H9 (cell line): Measurements from ENCODE around the gene CMTM2. TPM values are rescaled to one million over a fixed set of nuclear protein-coding genes. Genes with fewer than 3 reads are reported as not detected.

Experiments used
- DNase-seq: peaks from one replicate; pipeline ENCODE4 v3.0.0-alpha.2; 2017
- H2AFZ ChIP-seq: one replicate; pipeline ENCODE4 v1.6.1; 2013; ENCODE audit warnings: mild to moderate bottlenecking, low read length, control low read depth, moderate library complexity
- H2AK5ac ChIP-seq: 2 replicates; pipeline ENCODE4 v1.6.1; 2013; ENCODE audit warnings: low read length, control low read depth, mixed read lengths; ENCODE audit not compliant: insufficient read length
- H2BK120ac ChIP-seq: one replicate; pipeline ENCODE4 v1.6.1; 2013; ENCODE audit warnings: low read depth, mild to moderate bottlenecking, low read length, control low read depth, inconsistent platforms; ENCODE audit not compliant: poor library complexity, severe bottlenecking
- H2BK12ac ChIP-seq: 2 replicates; pipeline ENCODE4 v1.6.1; 2013; ENCODE audit warnings: low read length, control low read depth, mixed read lengths, low read depth; ENCODE audit not compliant: insufficient read length
- H2BK15ac ChIP-seq: 2 replicates; pipeline ENCODE4 v1.6.1; 2013; ENCODE audit warnings: low read depth, low read length, control low read depth
- H2BK20ac ChIP-seq: one replicate; pipeline ENCODE4 v1.6.1; 2013; ENCODE audit warnings: low read depth, mild to moderate bottlenecking, low read length, control low read depth, inconsistent platforms; ENCODE audit not compliant: poor library complexity, severe bottlenecking
- H2BK5ac ChIP-seq: 2 replicates; pipeline ENCODE4 v1.6.1; 2013; ENCODE audit warnings: low read length, control low read depth, mixed read lengths; ENCODE audit not compliant: insufficient read length
- H3K14ac ChIP-seq: 2 replicates; pipeline ENCODE4 v1.6.1; 2013; ENCODE audit warnings: low read length, control low read depth; ENCODE audit not compliant: insufficient read depth
- H3K18ac ChIP-seq: 2 replicates; pipeline ENCODE4 v1.6.1; 2013; ENCODE audit warnings: low read depth, mild to moderate bottlenecking, mixed read lengths, low read length, control low read depth; ENCODE audit not compliant: insufficient read length
- H3K23ac ChIP-seq: 2 replicates; pipeline ENCODE4 v1.6.1; 2013; ENCODE audit warnings: low read length, control low read depth, mixed read lengths, low read depth; ENCODE audit not compliant: insufficient read length
- H3K23me2 ChIP-seq: 2 replicates; pipeline ENCODE4 v1.6.1; 2013; ENCODE audit warnings: low read depth, mild to moderate bottlenecking, mixed read lengths, low read length, control low read depth; ENCODE audit not compliant: insufficient read length, poor library complexity, severe bottlenecking
- H3K27ac ChIP-seq: 2 replicates; pipeline ENCODE4 v1.5.1; 2013; ENCODE audit warnings: low read length, control low read depth, mixed read lengths, low read depth; ENCODE audit not compliant: insufficient read length
- H3K27me3 ChIP-seq: 2 replicates; pipeline ENCODE4 v1.6.1; 2013; ENCODE audit warnings: low read length, control low read depth, inconsistent platforms; ENCODE audit not compliant: insufficient read depth
- H3K4ac ChIP-seq: 2 replicates; pipeline ENCODE4 v1.6.1; 2013; ENCODE audit warnings: low read depth, mild to moderate bottlenecking, control low read depth, inconsistent platforms, low read length, moderate library complexity
- H3K4me1 ChIP-seq: 2 replicates; pipeline ENCODE4 v1.6.1; 2013; ENCODE audit warnings: low read length, control low read depth, inconsistent platforms; ENCODE audit not compliant: insufficient read depth
- H3K4me2 ChIP-seq: 2 replicates; pipeline ENCODE4 v1.6.1; 2013; ENCODE audit warnings: low read length, control low read depth, mixed read lengths; ENCODE audit not compliant: insufficient read length, insufficient read depth
- H3K56ac ChIP-seq: 2 replicates; pipeline ENCODE4 v1.6.1; 2013; ENCODE audit warnings: low read depth, mild to moderate bottlenecking, mixed read lengths, low read length, control low read depth; ENCODE audit not compliant: insufficient read length
- H3K79me1 ChIP-seq: 2 replicates; pipeline ENCODE4 v1.6.1; 2013; ENCODE audit warnings: low read depth, mild to moderate bottlenecking, moderate library complexity, low read length, control low read depth, inconsistent platforms; ENCODE audit not compliant: insufficient read depth, poor library complexity, severe bottlenecking
- H3K79me2 ChIP-seq: 2 replicates; pipeline ENCODE4 v1.6.1; 2013; ENCODE audit warnings: low read length, control low read depth, inconsistent platforms; ENCODE audit not compliant: insufficient read depth
- H3K9ac ChIP-seq: 2 replicates; pipeline ENCODE4 v1.6.1; 2013; ENCODE audit warnings: low read length, control low read depth, mixed read lengths; ENCODE audit not compliant: insufficient read length; ENCODE audit errors: extremely low read depth
- H3K9me3 ChIP-seq: one replicate; pipeline ENCODE4 v1.6.1; 2013; ENCODE audit warnings: low read depth, low read length, inconsistent platforms; ENCODE audit not compliant: control insufficient read depth
- H3T11ph ChIP-seq: one replicate; pipeline ENCODE4 v1.6.1; 2013; ENCODE audit warnings: mild to moderate bottlenecking, low read length, control low read depth, inconsistent platforms
- H4K20me1 ChIP-seq: one replicate; pipeline ENCODE4 v1.6.1; 2013; ENCODE audit not compliant: control insufficient read depth, insufficient read length, insufficient read depth
- H4K5ac ChIP-seq: 2 replicates; pipeline ENCODE4 v1.6.1; 2013; ENCODE audit warnings: low read depth, mild to moderate bottlenecking, mixed read lengths, low read length, control low read depth; ENCODE audit not compliant: insufficient read length
- H4K8ac ChIP-seq: replicated peaks from 2 replicates; pipeline ENCODE4 v1.6.1; 2013; ENCODE audit warnings: low read length, control low read depth, mixed read lengths, low read depth; ENCODE audit not compliant: insufficient read length
- H4K91ac ChIP-seq: 2 replicates; pipeline ENCODE4 v1.6.1; 2013; ENCODE audit warnings: low read depth, mild to moderate bottlenecking, moderate library complexity, mixed read lengths, low read length, control low read depth; ENCODE audit not compliant: insufficient read length
- H3K27ac Mint-ChIP-seq, 3 experiments: 2 replicates in 2 of 3; 3 replicates in 1 of 3; pipeline ENCODE4 v1.8.0; 2020 to 2021; ENCODE audit warnings: mixed read lengths in 3 of 3, mild to moderate bottlenecking in 1 of 3, moderate library complexity in 1 of 3
- H3K27me3 Mint-ChIP-seq: 2 replicates; pipeline ENCODE4 v1.8.0; 2021; ENCODE audit warnings: low read depth, mild to moderate bottlenecking, moderate library complexity, mixed read lengths
- H3K36me3 Mint-ChIP-seq, 3 experiments: 2 replicates in 2 of 3; 3 replicates in 1 of 3; pipeline ENCODE4 v1.8.0; 2020 to 2021; ENCODE audit warnings: low read depth in 3 of 3, mixed read lengths in 3 of 3; ENCODE audit not compliant: insufficient read depth in 1 of 3
- H3K4me1 Mint-ChIP-seq, 2 experiments: 2 replicates each; pipeline ENCODE4 v1.8.0; 2020; ENCODE audit warnings: mixed read lengths in 2 of 2
- H3K4me3 Mint-ChIP-seq, 2 experiments: 2 replicates in 1 of 2; 3 replicates in 1 of 2; pipeline ENCODE4 v1.8.0; 2020 to 2021; ENCODE audit warnings: mild to moderate bottlenecking in 2 of 2, mixed read lengths in 2 of 2, moderate library complexity in 1 of 2
- H3K9me3 Mint-ChIP-seq, 2 experiments: 2 replicates in 1 of 2; 3 replicates in 1 of 2; pipeline ENCODE4 v1.8.0; 2020; ENCODE audit warnings: mild to moderate bottlenecking in 2 of 2, mixed read lengths in 2 of 2, moderate library complexity in 1 of 2
- WGBS: extraction: QIAGEN DNeasy Blood & Tissue Kit; methylation state at CpG from one replicate; pipeline ENCODE4 v1.1.7; 2013; ENCODE audit warnings: missing lambda C conversion rate, low lambda C conversion rate, mixed read lengths; ENCODE audit not compliant: insufficient read length; ENCODE audit errors: extremely low coverage; 5-methylcytosine and 5-hydroxymethylcytosine counted together
- total RNA-seq: library from RNA; stranded (reverse); gene quantifications from 2 replicates; pipeline ENCODE4 v1.2.1, GENCODE V29; 2021
- TF ChIP-seq, protein P1 (sequence below): fragments of 200-600 bp; sonication (generic); conservative IDR thresholded peaks from 3 replicates; pipeline ENCODE4 v1.8.0; 2021; ENCODE audit warnings: antibody characterized with exemption, mild to moderate bottlenecking

Gene CMTM2
- total RNA-seq, 1 experiment from 2014 or later: not detected

- H3K4me1 Mint-ChIP-seq: peaks cover 13 to 14% of the 10 kb centered on the region in 2 experiments
- no peak for DNase-seq
- H3K4me1 ChIP-seq: no peaks in the 10 kb centered on the region
- H3K4me2 ChIP-seq: no peak overlapping the region
- TF ChIP-seq, protein P1, sequence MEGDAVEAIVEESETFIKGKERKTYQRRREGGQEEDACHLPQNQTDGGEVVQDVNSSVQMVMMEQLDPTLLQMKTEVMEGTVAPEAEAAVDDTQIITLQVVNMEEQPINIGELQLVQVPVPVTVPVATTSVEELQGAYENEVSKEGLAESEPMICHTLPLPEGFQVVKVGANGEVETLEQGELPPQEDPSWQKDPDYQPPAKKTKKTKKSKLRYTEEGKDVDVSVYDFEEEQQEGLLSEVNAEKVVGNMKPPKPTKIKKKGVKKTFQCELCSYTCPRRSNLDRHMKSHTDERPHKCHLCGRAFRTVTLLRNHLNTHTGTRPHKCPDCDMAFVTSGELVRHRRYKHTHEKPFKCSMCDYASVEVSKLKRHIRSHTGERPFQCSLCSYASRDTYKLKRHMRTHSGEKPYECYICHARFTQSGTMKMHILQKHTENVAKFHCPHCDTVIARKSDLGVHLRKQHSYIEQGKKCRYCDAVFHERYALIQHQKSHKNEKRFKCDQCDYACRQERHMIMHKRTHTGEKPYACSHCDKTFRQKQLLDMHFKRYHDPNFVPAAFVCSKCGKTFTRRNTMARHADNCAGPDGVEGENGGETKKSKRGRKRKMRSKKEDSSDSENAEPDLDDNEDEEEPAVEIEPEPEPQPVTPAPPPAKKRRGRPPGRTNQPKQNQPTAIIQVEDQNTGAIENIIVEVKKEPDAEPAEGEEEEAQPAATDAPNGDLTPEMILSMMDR: no peak
- H2BK15ac ChIP-seq: no peak overlapping the region
- H2BK12ac ChIP-seq: no peak overlapping the region
- peaks cover 2 to 10% (median 4%) of the 10 kb centered on the region in 3 experiments; a peak in 5 of 7 replicates for H3K36me3 Mint-ChIP-seq
- H2AK5ac ChIP-seq: no peak overlapping the region
- no peaks in the 10 kb centered on the region for H3K79me2 ChIP-seq
- H3K9me3 Mint-ChIP-seq: peaks cover 3 to 5% of the 10 kb centered on the region in 2 experiments; a peak in 2 of 5 replicates
- H3K79me1 ChIP-seq: no peaks in the 10 kb centered on the region
- H3K23me2 ChIP-seq: peaks cover 12% of the 10 kb centered on the region
- H3K27me3 Mint-ChIP-seq: peaks cover 11% of the 10 kb centered on the region
- H3K27ac Mint-ChIP-seq: no peak overlapping the region; a peak in 1 of 7 replicates
- no peak overlapping the region for H3K18ac ChIP-seq
- H3K4ac ChIP-seq: no peak overlapping the region
- H3K9me3 ChIP-seq: no peaks in the 10 kb centered on the region
- H4K8ac ChIP-seq: no peak overlapping the region
- H3K56ac ChIP-seq: no peak overlapping the region
- H2BK20ac ChIP-seq: no peak overlapping the region
- no peaks in the 10 kb centered on the region; the same call in 1 of the 2 replicates for H3K27me3 ChIP-seq
- no peak overlapping the region for H2BK120ac ChIP-seq
- H3K14ac ChIP-seq: no peak overlapping the region
- H3K23ac ChIP-seq: no peak overlapping the region
- no peak overlapping the region for H3K27ac ChIP-seq
- no peaks in the 10 kb centered on the region for H4K20me1 ChIP-seq
- no peak overlapping the region for H3K4me3 Mint-ChIP-seq
- no peak overlapping the region for H2AFZ ChIP-seq
- no peak overlapping the region for H3K9ac ChIP-seq
- H4K91ac ChIP-seq: no peak overlapping the region
- no CpG with 5 or more reads among the region's 4 CpGs for WGBS
- no peak overlapping the region for H4K5ac ChIP-seq
- H2BK5ac ChIP-seq: no peak overlapping the region
- no peak overlapping the region for H3T11ph ChIP-seq
Observed at GRCh38 chr16:66548068-66548467, 31.2 kb upstream of the CMTM2 start.
